ENCODE results near the gene LDLRAD3. TPM values are rescaled to one million over a fixed set of nuclear protein-coding genes. Genes with fewer than 3 reads are reported as not detected.

Gene LDLRAD3
- polyA plus RNA-seq, 1 of the 3 experiments (the other 2 are of a cell fraction): 10.6 TPM

- TF ChIP-seq ELF1 (IDR thresholded peaks at IDR 0.05) (no peak), USF2 (IDR thresholded peaks at IDR 0.05; ENCODE audit: borderline replicate concordance, low read depth, low read length) (no peak), SMC3 (IDR thresholded peaks at IDR 0.05; ENCODE audit: low read depth, low read length) (no peak), MAX (IDR thresholded peaks at IDR 0.05; ENCODE audit: low read depth) (no peak), NFIC (IDR thresholded peaks at IDR 0.05; ENCODE audit: borderline replicate concordance) (no peak), TCF12 (IDR thresholded peaks at IDR 0.05) (no peak), FOSL2 (IDR thresholded peaks at IDR 0.05; ENCODE audit: borderline replicate concordance, low read depth) (no peak), RXRA (IDR thresholded peaks at IDR 0.05; ENCODE audit: borderline replicate concordance, low read depth) (no peak), GATA2 (CRISPR knock-in tag; IDR thresholded peaks at IDR 0.05) (no peak), PBX3 (IDR thresholded peaks at IDR 0.05) (no peak)
- ChIA-PET CTCF (interaction anchor here (1.1 to 4.3 kb wide), 2 partner anchors 11 to 14 kb away, joined by 4 to 19 read pairs; no protein-coding TSS in a partner anchor), POLR2A (no interaction called here)
Observed at GRCh38 chr11:36280531-36280930, 336.7 kb downstream of the LDLRAD3 start.

More at GRCh38 chr11:36280531-36280930, 336.7 kb downstream of the LDLRAD3 start:
- DNase-seq: no peak
- Histone ChIP-seq H3K4me2 (no peak overlapping the region), H3K4me3 (ENCODE audit: low read depth in 2 of 2, low read length in 1 of 2) (no peak overlapping the region), H3K27ac (ENCODE audit: low read depth in 2 of 2, low read length in 1 of 2) (no peak overlapping the region), H3K79me2 (ENCODE audit: insufficient read depth) (peaks cover 31% of the 10 kb centered on the region), H3K9me2 (no peaks in the 10 kb centered on the region), H3K9ac (no peak overlapping the region), H2AFZ (ENCODE audit: low read depth) (no peak overlapping the region), H3K36me3 (replicated peaks in 1 of 2; ENCODE audit: control insufficient read depth in 1 of 2, insufficient read depth in 2 of 2, low read length in 1 of 2) (peaks cover 10 to 24% of the 10 kb centered on the region in 2 experiments), H3F3A (replicated peaks; ENCODE audit: insufficient read depth) (no peaks in the 10 kb centered on the region), H4K20me1 (ENCODE audit: insufficient read depth) (no peaks in the 10 kb centered on the region), H3K9me3 (no peaks in the 10 kb centered on the region), H3K27me3 (ENCODE audit: insufficient read depth) (no peaks in the 10 kb centered on the region), H3K4me1 (ENCODE audit: control insufficient read depth in 1 of 2, insufficient read depth in 2 of 2, low read depth in 1 of 2, low read length in 1 of 2) (no peaks in the 10 kb centered on the region; a peak in 2 of 4 replicates)
- 88% methylated on average over 1 of the region's 1 CpG for WGBS (ENCODE audit: low lambda C conversion rate)

Small RNAs within 50 kb of the gene (small RNA-seq; reads per million reads assigned to genes)
- gene MIR3973: 0 reads per million in 7 experiments

Data from SK-N-SH (cell line).